ENCODE results near the gene NOTCH1. TPM values are rescaled to one million over a fixed set of nuclear protein-coding genes. Genes with fewer than 3 reads are reported as not detected.

NOTCH1 gene
- total RNA-seq, 6 experiments from 2014 or later: 12.1 to 17.1 (median 14.7) TPM

DNA sequence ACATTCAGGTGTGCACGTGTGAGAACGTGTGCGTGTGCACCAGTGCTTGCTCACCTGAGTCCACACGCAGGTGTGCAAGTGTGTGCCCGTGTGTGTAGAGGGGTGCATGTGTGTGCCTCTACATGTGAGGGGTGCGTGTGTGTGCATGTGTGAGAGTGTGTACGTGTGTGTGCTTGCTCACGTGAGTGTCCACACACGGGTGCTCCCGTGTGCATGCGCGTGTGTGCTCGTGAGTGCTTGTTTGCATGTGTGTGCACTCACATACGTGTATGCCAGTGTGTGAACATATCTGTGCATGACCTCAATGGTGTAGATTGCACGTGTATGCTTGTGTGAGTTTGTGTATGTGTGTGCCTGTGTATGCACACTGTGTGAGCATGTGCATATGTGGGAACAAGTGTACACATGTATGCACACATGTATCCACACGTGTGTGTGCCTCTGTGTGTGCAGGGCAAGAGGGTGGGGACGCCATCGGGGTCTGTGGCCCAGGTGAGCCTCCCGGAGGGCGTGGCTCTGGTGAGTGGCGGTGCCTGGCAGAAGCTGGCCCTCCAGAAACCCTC lies 40.6 kb upstream of the NOTCH1 start:
- peaks cover 16% of the 10 kb centered on the region for H3K27me3 Mint-ChIP-seq (ENCODE audit: insufficient read depth)
- no peak for DNase-seq
- no peaks in the 10 kb centered on the region for H3K9me3 Mint-ChIP-seq
- H3K36me3 Mint-ChIP-seq (ENCODE audit: low read depth): no peaks in the 10 kb centered on the region
- TF ChIP-seq, protein P1, sequence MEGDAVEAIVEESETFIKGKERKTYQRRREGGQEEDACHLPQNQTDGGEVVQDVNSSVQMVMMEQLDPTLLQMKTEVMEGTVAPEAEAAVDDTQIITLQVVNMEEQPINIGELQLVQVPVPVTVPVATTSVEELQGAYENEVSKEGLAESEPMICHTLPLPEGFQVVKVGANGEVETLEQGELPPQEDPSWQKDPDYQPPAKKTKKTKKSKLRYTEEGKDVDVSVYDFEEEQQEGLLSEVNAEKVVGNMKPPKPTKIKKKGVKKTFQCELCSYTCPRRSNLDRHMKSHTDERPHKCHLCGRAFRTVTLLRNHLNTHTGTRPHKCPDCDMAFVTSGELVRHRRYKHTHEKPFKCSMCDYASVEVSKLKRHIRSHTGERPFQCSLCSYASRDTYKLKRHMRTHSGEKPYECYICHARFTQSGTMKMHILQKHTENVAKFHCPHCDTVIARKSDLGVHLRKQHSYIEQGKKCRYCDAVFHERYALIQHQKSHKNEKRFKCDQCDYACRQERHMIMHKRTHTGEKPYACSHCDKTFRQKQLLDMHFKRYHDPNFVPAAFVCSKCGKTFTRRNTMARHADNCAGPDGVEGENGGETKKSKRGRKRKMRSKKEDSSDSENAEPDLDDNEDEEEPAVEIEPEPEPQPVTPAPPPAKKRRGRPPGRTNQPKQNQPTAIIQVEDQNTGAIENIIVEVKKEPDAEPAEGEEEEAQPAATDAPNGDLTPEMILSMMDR (IDR thresholded peaks at IDR 0.05): no peak
- H3K4me3 Mint-ChIP-seq: no peak overlapping the region
- no peaks in the 10 kb centered on the region; the same call in 1 of the 2 replicates for H3K4me1 Mint-ChIP-seq (ENCODE audit: low read depth)
- H3K27ac Mint-ChIP-seq: no peak overlapping the region

GRCh38 chr9:136585531-136586120 lies 39.8 kb upstream of the NOTCH1 start:
- DNase-seq: no peak
- TF ChIP-seq, protein P1 (IDR thresholded peaks at IDR 0.05): no peak
- H3K36me3 Mint-ChIP-seq (ENCODE audit: low read depth): no peaks in the 10 kb centered on the region
- no peaks in the 10 kb centered on the region; the same call in 1 of the 2 replicates for H3K4me1 Mint-ChIP-seq (ENCODE audit: low read depth)
- H3K27ac Mint-ChIP-seq: no peak overlapping the region
- no peak overlapping the region for H3K4me3 Mint-ChIP-seq
- peaks cover 7% of the 10 kb centered on the region for H3K27me3 Mint-ChIP-seq (ENCODE audit: insufficient read depth)
- no peaks in the 10 kb centered on the region for H3K9me3 Mint-ChIP-seq

DNA sequence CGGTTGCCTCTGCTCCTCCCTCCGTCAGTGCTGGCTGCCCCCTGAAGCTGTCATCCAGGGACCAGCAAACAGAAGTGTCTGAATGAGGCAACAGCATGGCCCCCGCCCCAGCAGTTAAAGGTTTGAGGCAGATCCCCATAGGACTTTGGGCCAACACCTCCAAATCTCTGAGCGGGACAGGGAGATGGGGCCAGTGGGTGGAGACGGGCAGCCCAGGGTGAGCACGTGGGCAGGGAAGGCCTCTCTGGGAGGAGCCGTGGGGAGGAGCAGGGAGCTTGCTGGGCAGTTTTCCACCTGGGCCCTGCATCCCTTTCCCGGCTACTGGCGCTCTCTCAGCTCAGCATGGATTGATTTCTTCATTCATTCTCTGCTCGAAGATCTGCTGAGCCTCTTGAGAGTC lies 39.1 kb upstream of the NOTCH1 start:
- Mint-ChIP-seq H3K27me3 (ENCODE audit: insufficient read depth) (peaks cover 3% of the 10 kb centered on the region), H3K36me3 (ENCODE audit: low read depth) (no peaks in the 10 kb centered on the region), H3K27ac (no peak overlapping the region), H3K4me3 (no peak overlapping the region), H3K4me1 (ENCODE audit: low read depth) (no peaks in the 10 kb centered on the region), H3K9me3 (no peaks in the 10 kb centered on the region)
- DNase-seq: no peak
- TF ChIP-seq, protein P1 (IDR thresholded peaks at IDR 0.05): no peak

DNA sequence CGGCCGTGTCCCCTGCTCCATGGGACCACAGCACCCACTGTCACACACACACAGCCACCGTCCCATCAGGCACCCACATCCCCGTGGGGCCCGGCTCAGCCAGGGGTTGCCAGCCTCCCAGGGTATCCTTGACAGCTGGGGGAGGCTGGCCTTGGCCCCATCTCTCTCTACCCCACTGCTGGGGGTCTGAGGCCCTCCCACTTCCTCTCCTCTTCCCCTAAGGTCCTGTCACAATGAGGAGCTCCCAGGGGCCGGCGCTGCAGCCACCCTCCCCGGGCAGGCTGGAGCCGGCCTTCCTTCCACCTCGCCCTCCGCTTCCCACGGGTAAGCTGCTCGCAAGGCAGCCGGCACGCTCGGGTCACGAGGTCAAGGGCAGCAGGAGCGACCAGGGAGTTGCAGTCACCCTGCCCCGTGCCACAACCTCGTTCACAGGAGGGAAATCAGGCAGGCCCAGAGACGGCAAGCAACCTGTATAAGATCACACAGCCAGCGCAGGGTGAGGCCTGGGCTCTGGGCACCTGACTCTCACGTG lies 38.6 kb upstream of the NOTCH1 start:
- no peaks in the 10 kb centered on the region for H3K4me1 Mint-ChIP-seq (ENCODE audit: low read depth)
- H3K9me3 Mint-ChIP-seq: no peaks in the 10 kb centered on the region
- peaks cover 5% of the 10 kb centered on the region for H3K27me3 Mint-ChIP-seq (ENCODE audit: insufficient read depth)
- no peak overlapping the region for H3K4me3 Mint-ChIP-seq
- no peaks in the 10 kb centered on the region for H3K36me3 Mint-ChIP-seq (ENCODE audit: low read depth)
- TF ChIP-seq, protein P1 (IDR thresholded peaks at IDR 0.05): no peak
- no peak overlapping the region for H3K27ac Mint-ChIP-seq
- DNase-seq: no peak

GRCh38 chr9:136582977-136583735 lies 37.3 kb upstream of the NOTCH1 start:
- no peaks in the 10 kb centered on the region for H3K9me3 Mint-ChIP-seq
- no peak overlapping the region for H3K27ac Mint-ChIP-seq
- H3K4me3 Mint-ChIP-seq: no peak overlapping the region

More at GRCh38 chr9:136582977-136583735, 37.3 kb upstream of the NOTCH1 start:
- no peak for DNase-seq
- H3K27me3 Mint-ChIP-seq (ENCODE audit: insufficient read depth): peaks cover 5% of the 10 kb centered on the region
- H3K36me3 Mint-ChIP-seq (ENCODE audit: low read depth): no peaks in the 10 kb centered on the region
- no peaks in the 10 kb centered on the region for H3K4me1 Mint-ChIP-seq (ENCODE audit: low read depth)
- TF ChIP-seq, protein P1 (IDR thresholded peaks at IDR 0.05): no peak

Measured in HFFc6 (cell line).